Tibial nerve (tissue), 4 donors: ENCODE measurements around the gene RPS18.

Experiments
- CTCF ChIP-seq, 5 experiments: fragments of 200-600 bp in 3 of 5; fragments of 450-650 bp in 2 of 5; sonication (generic) in 3 of 5; IDR thresholded peaks; one replicate each; pipeline ENCODE4 v1.5.1; 2016 to 2019; ENCODE audit warnings: antibody characterized with exemption in 5 of 5, mild to moderate bottlenecking in 3 of 5, moderate library complexity in 2 of 5
- EP300 ChIP-seq, 2 donors: sonication (generic); formaldehyde crosslinking; IDR thresholded peaks; one replicate each; pipeline ENCODE4 v1.6.1; 2017; ENCODE audit warnings: antibody characterized with exemption in 2 of 2, mild to moderate bottlenecking in 1 of 2
- POLR2A ChIP-seq, 2 donors: fragments of 450-650 bp; IDR thresholded peaks; one replicate each; pipeline ENCODE4 v1.6.1; 2017; ENCODE audit warnings: antibody characterized with exemption in 2 of 2, mild to moderate bottlenecking in 2 of 2, moderate library complexity in 2 of 2

GRCh38 chr6:33294086-33294823 is 22.4 kb downstream of the RPS18 start:
- TF ChIP-seq CTCF (IDR thresholded peaks at IDR 0.05) (no peak), EP300 (IDR thresholded peaks at IDR 0.05) (no peak), POLR2A (IDR thresholded peaks at IDR 0.05) (no peak)
